Kasumi-1 (cell line): ENCODE measurements around the gene PCDH8.

Experiments used
- DNase-seq, 2 experiments: peaks; one replicate each; lab custom pipeline; 2025; lab: John Stamatoyannopoulos, UW

PCDH8 gene

DNA sequence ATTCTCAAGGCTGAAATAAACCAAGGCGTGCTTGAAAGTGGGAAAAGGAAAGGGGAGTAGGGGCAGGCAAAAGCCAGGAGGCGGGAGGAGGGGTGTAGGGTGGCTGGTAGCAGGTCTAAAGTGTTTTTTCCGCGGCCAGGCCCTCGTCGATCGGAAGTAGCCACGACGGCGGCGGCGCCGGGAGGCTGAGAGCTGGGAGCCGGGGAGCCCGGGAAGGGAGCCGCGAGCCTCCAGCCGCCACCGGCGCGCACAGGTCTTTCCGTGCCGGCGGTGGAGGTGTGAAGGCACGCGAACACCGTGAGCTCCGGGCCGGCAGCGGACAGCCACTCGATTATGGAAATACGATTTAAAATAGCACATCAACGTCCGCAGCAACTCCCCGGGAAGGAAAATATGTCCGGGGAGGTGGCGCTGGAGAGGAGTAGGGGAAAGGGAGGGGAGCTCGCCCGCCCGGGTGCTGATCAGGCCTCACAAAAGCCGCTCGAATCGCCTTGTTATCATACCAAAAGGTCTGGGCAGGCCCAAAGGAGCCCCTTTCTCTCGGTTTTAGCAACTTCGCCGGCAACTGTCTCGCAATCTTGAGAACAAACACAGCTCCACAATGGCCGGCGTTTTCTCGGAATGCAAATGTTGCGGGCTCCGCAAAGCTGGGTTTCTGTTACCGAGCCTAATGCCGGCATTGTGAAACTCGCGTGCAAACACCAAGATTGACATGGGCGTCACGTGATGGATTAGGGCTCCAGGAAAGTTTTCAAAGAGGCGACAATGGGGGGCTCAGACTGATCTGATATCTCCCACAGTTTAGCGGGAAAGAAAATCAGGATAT, 2.9 kb upstream of the PCDH8 start:
- peak; percentile 55 to 66 for DNase-seq

DNA sequence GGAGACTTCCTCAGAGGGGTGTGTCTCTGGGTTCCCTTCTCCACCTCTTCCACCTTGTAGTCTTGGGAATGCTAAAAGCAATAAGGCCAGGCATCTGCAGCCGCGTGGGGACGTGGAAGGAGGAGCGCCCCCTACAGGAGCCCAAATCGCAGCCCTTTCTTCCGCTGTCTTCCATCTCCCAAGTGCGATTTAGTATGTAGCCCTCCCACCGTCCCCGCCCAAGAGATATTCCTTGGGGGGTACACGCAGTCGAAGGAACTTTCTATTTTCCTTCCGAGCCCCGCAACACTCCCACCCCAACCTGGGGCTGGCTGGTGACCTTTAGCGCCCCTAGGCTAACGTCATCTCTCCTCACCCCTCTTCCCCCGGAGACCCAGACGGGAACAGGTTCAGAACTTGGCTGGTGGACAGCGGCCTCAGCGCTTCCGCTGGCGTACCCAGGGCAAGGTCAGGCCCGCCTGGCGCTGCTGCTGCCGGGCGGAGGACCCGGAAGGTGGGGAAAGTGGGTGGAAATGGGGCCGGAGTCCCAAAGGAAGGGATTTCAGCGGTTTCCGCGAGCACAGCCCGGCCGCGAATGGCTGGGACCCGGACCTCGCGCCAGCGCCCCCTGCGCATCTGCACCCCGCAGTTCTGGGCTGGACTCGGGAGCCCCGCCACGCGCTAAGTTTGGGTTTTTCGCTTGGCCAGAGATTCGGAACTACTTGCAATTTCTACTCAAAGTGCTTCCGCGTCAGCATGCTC, 2.1 kb upstream of the PCDH8 start:
- DNase-seq, result peak; percentile 83 to 85

DNA sequence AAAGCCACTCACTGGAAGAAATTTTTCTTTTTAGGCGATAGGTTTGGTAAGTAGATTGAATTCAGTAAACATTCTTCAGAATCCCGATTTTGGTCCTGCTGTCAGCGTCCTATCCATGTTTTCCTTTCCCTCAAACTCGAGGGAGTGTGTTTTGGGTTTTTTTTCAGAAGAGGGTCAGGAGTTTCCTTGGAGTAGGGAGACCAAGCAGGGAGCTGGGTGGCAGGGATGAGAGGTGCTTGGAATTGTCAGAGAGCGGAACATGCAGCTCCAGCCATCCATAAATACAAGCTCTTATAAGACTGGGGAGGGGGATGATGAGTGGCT, 1.6 kb upstream of the PCDH8 start:
- no peak for DNase-seq

DNA sequence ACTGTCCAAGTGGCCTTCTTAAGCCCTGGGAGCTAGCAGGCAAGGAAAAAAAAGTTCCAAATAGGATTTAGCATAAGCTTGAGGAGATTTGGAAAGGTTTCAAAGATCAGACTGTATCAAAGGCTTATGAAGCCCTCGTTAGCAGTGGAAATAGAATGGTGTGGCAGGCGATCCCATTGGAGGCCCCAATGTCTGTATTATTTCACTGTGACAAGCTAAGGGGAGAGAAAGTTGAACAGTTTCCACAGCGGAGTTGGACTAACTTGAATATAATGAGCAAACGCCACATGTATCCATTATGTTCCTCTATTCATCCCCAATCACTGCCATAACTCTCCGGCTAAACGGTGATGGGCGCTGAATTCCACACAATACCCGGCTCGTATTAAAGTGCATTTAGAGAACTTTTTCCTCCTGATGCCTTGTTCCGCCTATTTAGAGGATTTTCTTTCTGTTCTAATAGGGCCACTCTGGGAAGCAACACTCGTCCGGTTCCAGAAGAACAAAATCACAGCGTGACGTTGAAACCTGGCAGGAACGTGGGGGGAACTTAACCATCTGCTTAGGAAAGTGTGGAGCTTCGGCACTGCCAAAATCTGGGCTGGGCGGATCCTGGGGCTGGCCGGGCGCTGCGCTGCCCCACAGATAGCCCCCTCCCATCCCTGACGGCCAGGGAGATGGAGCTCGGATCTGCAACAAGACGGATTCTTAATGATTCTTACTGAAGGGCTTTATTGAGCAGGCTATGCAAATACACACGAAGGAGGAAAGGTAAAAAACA, 1.0 kb upstream of the PCDH8 start:
- no peak for DNase-seq

DNA sequence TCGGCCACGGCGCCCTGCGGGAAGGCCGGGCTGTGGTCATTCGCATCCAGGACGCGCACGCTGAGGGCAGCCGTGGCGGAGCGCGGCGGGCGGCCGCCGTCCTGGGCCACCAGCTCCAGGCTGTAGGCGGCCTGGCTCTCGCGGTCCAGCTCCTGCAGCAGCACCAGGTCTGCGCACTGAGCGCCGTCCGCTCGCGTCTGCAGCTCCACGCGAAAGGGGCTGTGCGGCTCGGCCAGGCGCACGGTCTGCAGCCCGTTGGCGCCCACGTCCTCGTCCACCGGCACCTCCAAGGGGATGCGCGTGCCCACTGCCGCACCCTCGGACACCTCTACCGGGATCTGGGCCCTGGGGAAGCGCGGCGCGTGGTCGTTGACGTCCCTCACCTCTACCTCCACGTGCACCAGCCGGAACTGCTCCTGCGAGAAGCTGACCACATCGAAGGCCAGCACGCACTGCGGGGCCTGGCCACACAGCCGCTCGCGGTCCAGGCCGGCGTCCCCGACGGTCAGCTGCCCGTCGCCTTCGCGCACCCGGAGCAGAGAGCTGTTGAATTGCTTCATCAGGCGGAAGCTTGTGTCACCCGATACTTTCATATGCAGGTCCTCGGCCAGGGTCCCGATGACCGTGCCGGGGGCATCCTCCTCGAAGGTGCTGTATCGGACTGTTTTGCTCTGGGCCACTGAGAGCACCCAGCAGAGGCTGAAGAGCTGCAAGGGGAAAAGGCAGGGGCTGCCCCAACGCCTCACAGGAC, 583 bp downstream of the PCDH8 start:
- no peak for DNase-seq

DNA sequence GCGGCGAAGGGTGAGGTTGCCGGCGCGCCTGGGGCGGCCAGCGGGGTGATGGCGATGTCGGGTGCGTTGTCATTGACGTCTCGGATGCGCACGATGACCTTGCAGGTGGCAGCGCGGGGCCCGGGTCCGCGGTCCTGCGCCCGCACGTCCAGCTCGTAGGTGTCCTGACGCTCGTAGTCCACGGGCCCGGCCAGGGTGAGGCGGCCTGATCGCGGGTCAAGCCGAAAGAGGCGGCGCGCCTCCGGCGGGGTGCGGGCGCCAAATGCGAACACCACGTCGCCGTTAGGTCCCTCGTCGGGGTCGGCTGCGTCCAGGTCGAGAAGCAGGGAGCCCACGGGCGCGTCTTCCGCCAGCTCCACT, 1.1 kb downstream of the PCDH8 start:
- no peak for DNase-seq

DNA sequence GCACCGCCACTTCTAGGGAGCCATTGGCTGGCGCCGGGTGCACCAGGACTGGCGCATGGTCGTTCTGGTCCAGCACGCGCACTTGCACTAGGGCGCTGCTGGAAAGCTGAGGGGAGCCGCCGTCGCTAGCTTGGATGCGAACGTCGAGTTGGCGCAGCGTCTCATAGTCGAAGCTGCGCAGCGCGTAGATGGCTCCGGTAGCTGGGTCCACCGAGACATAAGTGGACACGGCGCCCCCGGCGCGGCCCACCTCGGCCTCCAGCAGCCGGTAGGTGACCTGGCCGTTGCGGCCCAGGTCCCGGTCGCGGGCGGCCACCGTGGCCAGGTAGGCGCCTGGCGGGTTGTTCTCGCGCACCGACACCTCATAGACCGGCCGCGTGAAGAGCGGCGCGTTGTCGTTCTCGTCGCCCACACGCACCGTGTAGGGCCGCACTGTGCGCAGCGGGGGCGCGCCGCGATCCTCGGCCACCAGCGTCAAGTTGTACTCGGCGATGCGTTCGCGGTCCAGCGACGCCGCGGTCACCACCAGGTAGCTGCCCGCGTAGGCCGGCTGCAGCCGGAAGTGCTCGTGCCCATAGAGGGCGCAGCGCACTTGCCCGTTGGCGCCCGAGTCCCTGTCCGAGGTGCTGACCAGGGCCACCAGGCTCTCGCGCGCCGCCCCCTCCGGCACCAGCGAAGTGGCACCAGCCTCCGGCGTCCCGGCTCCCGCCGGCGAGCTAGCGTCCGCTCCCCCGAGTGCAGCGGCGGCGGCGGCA, 1.7 kb downstream of the PCDH8 start:
- no peak for DNase-seq

DNA sequence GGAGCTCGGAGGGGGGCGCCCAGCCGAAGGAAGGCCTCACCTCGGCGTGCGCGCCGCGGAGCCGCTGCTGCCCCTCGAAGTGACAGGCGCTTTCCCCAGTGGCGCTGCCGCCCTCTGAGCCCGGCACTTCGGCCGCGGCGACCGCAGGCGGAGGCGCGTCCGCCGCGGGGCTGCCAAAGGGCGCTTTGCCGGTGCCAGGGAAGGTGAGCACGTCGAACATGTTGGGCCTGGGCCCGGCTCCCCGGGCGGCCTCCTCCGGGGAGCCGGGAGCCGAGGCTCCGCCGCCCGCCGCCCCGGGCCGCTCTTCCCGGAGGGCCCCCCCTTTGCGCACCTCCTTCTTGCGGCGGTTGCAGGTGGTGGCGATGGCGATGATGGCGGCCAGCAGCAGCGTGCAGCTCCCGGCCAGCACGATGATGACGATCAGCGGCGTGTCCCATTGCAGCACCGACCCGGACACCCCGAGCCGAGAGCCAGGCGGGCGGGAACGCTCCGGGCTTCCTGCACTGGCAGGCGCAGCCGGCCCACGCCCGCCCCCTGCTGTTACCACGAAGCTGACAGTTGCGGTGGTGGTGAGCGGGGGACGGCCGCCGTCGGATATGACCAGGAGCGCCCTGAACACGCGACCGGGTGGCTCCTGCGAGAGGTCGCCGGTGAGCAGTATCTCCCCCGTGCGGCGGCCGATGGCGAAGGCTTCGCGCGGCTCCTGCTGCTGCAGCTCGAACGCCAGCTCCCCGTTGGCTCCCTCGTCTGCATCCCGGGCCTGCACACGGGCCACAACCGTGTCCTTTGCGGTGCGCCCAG, 2.5 kb downstream of the PCDH8 start:
- DNase-seq, result no peak

DNA sequence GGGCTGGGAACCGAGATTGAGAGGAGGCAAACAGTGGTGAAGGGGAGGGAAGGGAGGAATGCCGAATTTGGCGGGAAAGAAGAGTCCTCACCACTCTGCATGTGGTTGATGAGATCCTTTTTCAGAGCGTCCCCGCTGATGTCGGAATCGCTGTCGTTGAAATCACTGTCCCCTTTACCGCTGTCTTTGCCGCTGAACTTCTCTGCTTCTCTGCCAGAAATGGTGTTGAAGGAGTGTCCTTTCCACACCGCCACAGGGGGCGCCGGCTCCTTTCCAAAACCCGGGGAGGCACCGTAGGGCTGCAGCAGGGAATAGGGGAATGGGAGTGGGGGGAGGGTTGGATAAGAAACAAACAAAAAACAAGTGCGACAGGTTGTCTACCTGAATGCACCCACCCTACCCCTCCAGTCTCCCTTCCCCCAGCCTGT, 3.1 kb downstream of the PCDH8 start:
- DNase-seq, result no peak

DNA sequence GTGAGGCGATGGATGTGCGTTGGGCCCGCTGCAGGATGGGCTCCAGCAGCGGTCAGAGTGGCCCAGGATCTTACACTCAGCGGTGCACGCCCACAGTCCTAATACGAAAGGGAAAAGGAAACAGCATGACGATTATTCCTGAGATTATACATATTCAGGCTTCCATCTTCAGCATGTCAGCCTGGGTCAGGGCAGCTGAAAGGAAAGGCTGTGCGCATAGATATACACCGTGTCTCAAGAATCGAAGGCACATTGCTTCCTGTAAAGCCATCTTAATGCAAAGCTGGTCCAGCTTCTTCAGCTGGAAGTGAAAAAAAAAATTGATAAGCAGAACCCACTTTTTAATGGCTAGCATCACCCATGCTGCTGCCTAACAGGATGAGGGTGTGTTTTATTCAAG, 3.6 kb downstream of the PCDH8 start:
- DNase-seq, result no peak

DNA sequence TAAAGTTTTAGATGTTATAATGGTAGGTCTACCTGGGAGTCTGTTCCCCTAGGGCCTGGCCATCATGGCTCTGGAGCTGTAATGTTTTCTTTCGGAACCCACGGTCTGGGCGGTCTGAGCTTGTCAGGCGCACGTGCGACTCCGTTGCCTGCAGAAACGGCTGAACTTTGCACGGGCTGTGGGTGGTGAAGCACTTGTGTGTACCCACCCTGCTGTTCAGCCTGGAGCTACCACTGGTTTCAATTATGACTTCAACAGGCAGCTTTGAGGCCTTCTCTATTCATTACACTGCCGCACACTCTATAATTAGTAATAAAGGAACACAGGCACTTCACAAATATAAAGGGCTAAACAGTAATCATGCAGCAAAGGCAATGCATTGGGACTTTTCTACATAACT, 6.0 kb downstream of the PCDH8 start:
- DNase-seq, result no peak

DNA sequence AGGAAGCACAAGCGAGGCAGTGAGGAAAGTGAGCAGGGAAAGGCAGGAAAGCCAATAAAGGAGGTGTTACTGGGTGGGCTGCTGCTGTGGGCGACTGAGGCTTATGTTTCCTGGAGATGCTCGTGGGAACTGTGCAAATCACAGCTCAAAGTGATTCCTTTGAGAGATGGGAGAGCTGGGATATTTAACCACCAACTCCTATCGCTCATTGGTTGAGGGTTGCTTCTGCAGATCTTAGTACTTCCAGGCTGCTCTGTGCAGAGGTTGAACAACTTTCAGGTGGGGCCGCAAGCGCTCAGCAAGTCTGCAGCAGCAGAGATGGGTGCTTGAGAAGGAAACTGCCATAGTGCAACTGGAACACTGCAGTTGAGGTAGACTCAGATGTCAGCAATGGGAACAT, 8.4 kb downstream of the PCDH8 start:
- DNase-seq, result no peak

DNA sequence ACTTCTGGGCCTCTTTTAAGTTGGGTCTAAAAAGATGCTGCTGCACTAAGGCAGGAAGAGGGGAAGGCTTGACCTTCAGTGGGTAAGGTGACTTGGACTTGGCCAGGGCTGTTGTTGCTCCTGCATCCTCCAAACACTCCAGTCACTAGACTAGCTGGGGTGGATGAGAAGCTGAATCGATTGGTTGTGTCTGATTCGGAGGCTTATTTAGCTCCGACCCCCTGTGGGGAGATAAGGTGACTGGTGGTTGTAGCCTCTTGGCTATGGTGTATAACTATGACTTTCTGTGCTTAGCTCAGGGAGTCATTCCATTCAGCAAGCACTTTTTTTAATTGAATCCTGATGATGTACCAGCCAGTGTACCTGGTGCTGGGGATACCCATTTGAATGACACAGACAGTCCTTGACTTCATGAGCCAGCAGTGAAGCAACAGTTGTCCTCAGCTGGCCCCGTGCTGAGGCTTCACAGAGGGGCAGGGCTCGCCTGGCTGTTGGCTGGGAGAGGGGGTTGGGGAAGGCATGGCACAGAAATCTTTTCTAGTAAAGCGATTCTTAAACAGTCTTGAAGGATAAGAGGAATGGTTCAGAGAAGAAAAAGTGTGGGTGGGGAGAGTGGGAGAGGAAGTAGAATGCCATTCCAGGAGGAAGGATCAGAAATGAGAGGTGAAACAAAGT, 9.9 kb downstream of the PCDH8 start:
- no peak for DNase-seq

DNA sequence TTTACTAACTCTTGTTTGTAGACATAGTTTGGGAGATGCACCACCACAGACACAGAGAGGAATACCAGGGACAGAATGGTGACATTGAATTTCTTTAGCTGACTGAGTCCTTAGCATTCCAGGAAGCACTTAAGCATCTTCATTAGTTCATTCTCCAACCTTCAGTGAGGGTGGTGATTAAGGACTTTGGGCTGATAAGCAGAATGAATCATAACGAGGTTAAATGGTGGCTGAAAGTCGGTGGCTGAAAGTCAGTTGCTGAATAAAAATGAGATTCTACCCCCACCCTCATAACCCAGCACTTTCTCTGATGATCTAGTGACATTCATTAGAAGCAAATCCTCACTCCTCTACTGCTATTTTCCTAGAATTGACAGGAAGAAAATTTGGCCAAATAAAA, 10.6 kb downstream of the PCDH8 start:
- DNase-seq, result no peak

DNA sequence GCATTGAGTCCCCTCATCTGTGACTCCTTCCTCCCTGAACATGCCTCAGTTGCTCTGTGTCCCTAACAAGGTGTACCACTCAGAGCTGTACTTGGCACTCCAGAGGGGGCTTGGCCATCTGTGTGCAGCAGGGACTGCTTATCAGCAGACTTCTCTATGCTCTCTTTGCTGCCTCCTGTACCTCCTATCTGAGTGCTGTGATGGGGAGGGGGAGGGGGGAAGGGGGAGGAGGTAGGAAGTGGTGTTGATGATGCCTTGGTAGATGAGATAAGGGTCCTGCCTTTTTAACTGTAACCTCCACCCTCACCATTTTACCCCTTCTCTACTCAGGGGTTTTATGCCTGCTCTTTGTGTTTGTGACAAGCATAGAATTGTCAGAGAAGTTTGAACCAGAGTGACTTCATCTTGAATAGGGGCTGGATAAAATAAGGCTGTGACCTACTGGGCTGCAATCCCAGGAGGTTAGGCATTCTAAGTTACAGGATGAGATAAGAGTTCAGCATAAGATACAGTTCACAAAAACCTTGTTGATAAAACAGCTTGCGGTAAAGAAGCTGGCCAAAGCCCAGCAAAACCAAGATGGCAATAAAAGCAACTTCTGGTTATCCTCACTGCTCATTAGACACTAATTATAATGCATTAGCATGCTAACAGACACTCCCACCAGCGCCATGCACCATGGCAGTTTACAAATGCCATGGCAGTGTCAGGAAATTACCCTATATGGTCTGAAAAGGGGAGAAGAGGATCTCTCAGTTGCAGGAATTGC, 13.2 kb downstream of the PCDH8 start:
- DNase-seq, result no peak

DNA sequence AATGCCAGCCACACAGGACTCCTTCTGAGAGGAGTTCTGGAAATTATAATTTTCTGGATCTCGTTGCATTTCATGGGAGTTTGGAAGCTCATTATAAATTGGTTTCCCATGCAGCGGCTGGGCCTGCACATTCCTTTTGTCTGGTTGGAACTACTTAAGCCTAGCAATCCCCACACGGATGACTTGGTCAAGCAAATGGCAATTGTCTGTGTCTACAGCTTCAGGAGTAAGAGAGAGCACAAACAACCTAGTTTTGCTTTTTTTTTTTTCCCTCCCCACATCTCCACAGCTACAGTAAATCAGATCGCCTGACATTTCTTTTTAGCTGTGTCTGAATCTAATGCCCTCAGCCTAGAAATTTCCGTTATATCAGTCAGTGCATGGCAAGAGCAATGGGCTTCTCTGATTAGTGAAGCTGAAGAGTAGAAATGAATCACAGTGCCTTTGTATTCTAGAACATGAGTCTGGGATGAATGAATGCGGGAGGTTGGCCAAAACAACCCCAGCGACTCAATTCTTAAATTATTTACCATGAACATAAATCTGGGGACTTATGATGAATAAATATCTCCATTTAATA, 15.1 kb downstream of the PCDH8 start:
- no peak for DNase-seq

DNA sequence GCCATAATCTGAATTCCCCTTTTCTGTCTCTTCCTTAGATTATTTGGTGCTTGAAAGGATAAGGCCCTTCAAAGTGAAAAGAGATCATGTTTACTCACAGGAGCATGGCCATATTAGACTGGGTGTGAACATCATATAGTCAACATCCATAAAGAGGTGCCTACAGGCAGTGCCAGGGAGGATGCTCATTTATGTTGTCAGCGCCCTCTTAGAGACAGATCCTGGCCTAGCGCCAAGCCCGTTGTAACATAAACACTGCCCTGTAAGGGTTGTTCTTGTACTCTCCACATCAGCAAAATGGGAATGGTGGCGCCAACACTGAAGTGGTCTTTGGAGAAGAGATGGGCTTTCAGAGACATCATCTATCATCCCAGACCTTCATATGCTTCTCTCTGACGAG, 16.1 kb downstream of the PCDH8 start:
- DNase-seq, result no peak

DNA sequence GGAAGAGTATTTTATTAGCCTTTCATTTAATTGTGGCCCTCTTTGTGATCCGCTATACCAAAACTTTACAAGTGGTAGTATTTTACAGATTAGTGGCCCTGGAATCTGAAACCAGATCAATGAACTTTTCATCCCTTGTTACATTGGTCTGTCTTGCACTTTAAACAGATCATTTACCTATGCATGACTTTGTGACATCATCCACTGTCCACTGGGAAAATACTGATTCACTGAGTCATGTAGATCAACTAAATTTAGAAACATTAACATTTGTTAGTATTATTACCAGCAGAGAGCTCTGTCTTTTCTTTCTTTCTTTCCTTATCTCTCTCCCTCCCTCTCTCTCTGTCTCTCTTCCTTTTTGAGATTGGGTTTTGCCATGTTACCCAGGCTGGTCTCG, 17.5 kb downstream of the PCDH8 start:
- DNase-seq, result no peak

DNA sequence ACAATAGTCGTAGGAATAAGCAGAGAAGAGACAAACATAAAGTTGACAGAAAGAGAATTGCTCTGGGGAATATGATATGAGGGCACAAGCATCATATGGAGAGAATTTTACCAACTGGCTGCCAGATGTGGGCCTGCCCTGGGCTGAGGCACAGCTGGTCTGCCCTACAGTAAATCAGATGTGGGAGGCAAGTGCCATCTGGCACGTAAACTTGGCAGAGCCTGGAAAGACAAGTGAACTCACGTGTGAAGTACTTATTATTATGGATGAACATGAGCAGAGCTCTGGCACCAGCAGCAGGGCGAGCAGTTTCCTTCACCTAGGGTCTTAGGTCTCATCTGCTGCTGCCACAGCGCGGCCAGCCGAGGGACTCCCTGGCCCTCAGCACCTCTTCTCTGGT, 20.6 kb downstream of the PCDH8 start:
- no peak for DNase-seq
